HepG2 (cell line): ENCODE results near the gene RPL35. TPM values are rescaled to one million over a fixed set of nuclear protein-coding genes. Genes with fewer than 3 reads are reported as not detected.

Source experiments
- ASH2L ChIP-seq: fragments of 300-600, 200-600 bp; sonication (generic); IDR thresholded peaks from 2 replicates; pipeline ENCODE4 v1.7.0; 2017; ENCODE audit warnings: low read depth, mild to moderate bottlenecking, moderate library complexity, mixed read lengths, low read length; ENCODE audit not compliant: insufficient read length
- CCDC6 ChIP-seq: sonication (generic); formaldehyde crosslinking; IDR thresholded peaks from 2 replicates; pipeline ENCODE4 v1.8.1; 2022; ENCODE audit warnings: mild to moderate bottlenecking, missing genetic modification reagents, moderate library complexity
- CREB3 ChIP-seq: sonication (generic); formaldehyde crosslinking; IDR thresholded peaks from 2 replicates; pipeline ENCODE4 v1.5.0; 2020; ENCODE audit warnings: missing genetic modification reagents
- FOXJ3 ChIP-seq: sonication (generic); formaldehyde crosslinking; IDR thresholded peaks from 2 replicates; pipeline ENCODE4 v1.4.0; 2020; ENCODE audit warnings: missing genetic modification reagents, mild to moderate bottlenecking, borderline replicate concordance
- GPN1 ChIP-seq: sonication (generic); formaldehyde crosslinking; IDR thresholded peaks from 2 replicates; pipeline ENCODE4 v1.5.1; 2020; ENCODE audit warnings: missing genetic modification reagents, borderline replicate concordance
- KDM1A ChIP-seq: IDR thresholded peaks from 2 replicates; pipeline ENCODE4 v1.6.1; 2016; ENCODE audit warnings: missing compliant biosample characterization
- MTF2 ChIP-seq: sonication (generic); formaldehyde crosslinking; IDR thresholded peaks from 2 replicates; pipeline ENCODE4 v1.5.0; 2020; ENCODE audit warnings: missing genetic modification reagents, borderline replicate concordance
- NCOA2 ChIP-seq: sonication (generic); formaldehyde crosslinking; IDR thresholded peaks from 2 replicates; pipeline ENCODE4 v1.8.0; 2022; ENCODE audit warnings: inconsistent platforms
- NCOR1 ChIP-seq: fragments of 200-600 bp; sonication (generic); IDR thresholded peaks from 2 replicates; pipeline ENCODE4 v1.7.0; 2017; ENCODE audit warnings: antibody characterized with exemption, low read length, borderline replicate concordance
- NFKB2 ChIP-seq: sonication (generic); formaldehyde crosslinking; IDR thresholded peaks from 2 replicates; pipeline ENCODE4 v1.4.0; 2020; ENCODE audit warnings: missing genetic modification reagents, borderline replicate concordance
- NRL ChIP-seq: sonication (generic); formaldehyde crosslinking; IDR thresholded peaks from 2 replicates; pipeline ENCODE4 v1.5.0; 2020; ENCODE audit warnings: missing genetic modification reagents, mild to moderate bottlenecking, moderate library complexity, borderline replicate concordance
- SATB2 ChIP-seq: sonication (generic); formaldehyde crosslinking; IDR thresholded peaks from 2 replicates; pipeline ENCODE4 v1.5.0; 2020; ENCODE audit warnings: missing genetic modification reagents
- TAF1 ChIP-seq: sonication (generic); formaldehyde crosslinking; IDR thresholded peaks from 2 replicates; pipeline ENCODE4 v1.4.0; 2020; ENCODE audit warnings: missing genetic modification reagents
- TBX2 ChIP-seq: sonication (generic); formaldehyde crosslinking; IDR thresholded peaks from 2 replicates; pipeline ENCODE4 v1.5.0; 2020; ENCODE audit warnings: missing genetic modification reagents, mild to moderate bottlenecking, borderline replicate concordance
- TCF12 ChIP-seq, 2 experiments: fragments of 450-650 bp in 1 of 2; sonication (generic) in 1 of 2; formaldehyde crosslinking in 1 of 2; IDR thresholded peaks; 2 replicates each; pipeline versions ENCODE4 v1.6.1 to v1.8.0; 2017 to 2022; ENCODE audit warnings: antibody characterized with exemption in 1 of 2, mild to moderate bottlenecking in 1 of 2, missing genetic modification reagents in 1 of 2, moderate library complexity in 1 of 2
- TOPORS ChIP-seq: sonication (generic); formaldehyde crosslinking; IDR thresholded peaks from 2 replicates; pipeline ENCODE4 v1.8.0; 2023; ENCODE audit warnings: mild to moderate bottlenecking, missing genetic modification reagents
- ZGPAT ChIP-seq: IDR thresholded peaks from 2 replicates; pipeline ENCODE4 v1.6.1; 2016; ENCODE audit warnings: mild to moderate bottlenecking
- ZNF383 ChIP-seq: sonication (generic); formaldehyde crosslinking; IDR thresholded peaks from 2 replicates; pipeline ENCODE4 v1.4.0; 2020; ENCODE audit warnings: missing genetic modification reagents, mild to moderate bottlenecking, borderline replicate concordance
- ZNF556 ChIP-seq: sonication (generic); formaldehyde crosslinking; IDR thresholded peaks from 2 replicates; pipeline ENCODE4 v1.4.0; 2020; ENCODE audit warnings: mild to moderate bottlenecking, missing genetic modification reagents, borderline replicate concordance
- ZNF598 ChIP-seq: sonication (generic); formaldehyde crosslinking; IDR thresholded peaks from 2 replicates; pipeline ENCODE4 v1.5.1; 2020; ENCODE audit warnings: mild to moderate bottlenecking, missing genetic modification reagents, borderline replicate concordance
- ZNF646 ChIP-seq: sonication (generic); formaldehyde crosslinking; IDR thresholded peaks from 2 replicates; pipeline ENCODE4 v1.9.0; 2021; ENCODE audit warnings: mild to moderate bottlenecking, missing genetic modification reagents
- polyA plus RNA-seq, 8 experiments: library from polyadenylated mRNA; depleted of rRNA in 3 of 8; stranded (reverse) in 7 of 8; unstranded in 1 of 8; fragments of >200 nt; fragmentation: Illumina TruSeq in 4 of 8; extraction: Trizol in 4 of 8; gene quantifications; 2 replicates each; pipeline versions ENCODE4 v1.2.1 to v1.2.3, GENCODE V29; 2011 to 2016; ENCODE audit warnings: low read depth in 4 of 8, missing spikeins in 1 of 8, mixed read lengths in 1 of 8; ENCODE audit not compliant: insufficient read depth in 1 of 8
- total RNA-seq, 5 experiments: library from RNA; depleted of rRNA; stranded (reverse); fragments of >200 nt; fragmentation: Illumina TruSeq; extraction: Trizol; gene quantifications; 2 replicates each; pipeline ENCODE4 v1.2.3, GENCODE V29; 2016; ENCODE audit warnings: low read depth in 1 of 5

Gene RPL35
- total and polyA plus RNA-seq, 2 of the 13 experiments (the other 11 are each of a cell fraction or from before 2014, with no cell fraction given), result 2,153 to 2,935 TPM

- TF ChIP-seq ZGPAT (no peak), CCDC6 (no peak), ZNF598 (CRISPR knock-in tag) (no peak), SATB2 (no peak), GPN1 (CRISPR knock-in tag) (no peak), ZNF556 (CRISPR knock-in tag) (no peak), TOPORS (no peak), ZNF646 (CRISPR knock-in tag) (no peak), ASH2L (no peak), NCOR1 (no peak), TBX2 (CRISPR knock-in tag) (no peak), TAF1 (CRISPR knock-in tag) (no peak), KDM1A (CRISPR knock-in tag) (no peak), CREB3 (no peak), TCF12 (IDR thresholded peaks at IDR 0.05) (no peak), TCF12 (CRISPR knock-in tag; IDR thresholded peaks at IDR 0.05) (no peak), NCOA2 (CRISPR knock-in tag) (peak; percentile 21; the same call in 1 of the 2 replicates), NFKB2 (CRISPR knock-in tag) (no peak), NRL (CRISPR knock-in tag) (no peak), FOXJ3 (CRISPR knock-in tag) (no peak), ZNF383 (no peak), MTF2 (CRISPR knock-in tag) (no peak)
These were observed 8.3 kb upstream of the RPL35 start (continued) for GRCh38 chr9:124869986-124870560.
